K562 (cell line): ENCODE results near the gene ACBD4. TPM values are rescaled to one million over a fixed set of nuclear protein-coding genes. Genes with fewer than 3 reads are reported as not detected.

ENCODE experiments used
- ATF7 ChIP-seq: fragments of 450-650 bp; IDR thresholded peaks from 2 replicates; pipeline ENCODE4 v1.7.1; 2014; ENCODE audit warnings: mild to moderate bottlenecking, moderate library complexity
- CBX8 ChIP-seq: fragments of 200-600 bp; sonication (generic); IDR thresholded peaks from 2 replicates; pipeline ENCODE4 v1.6.1; 2012; ENCODE audit warnings: borderline replicate concordance, mixed run types, low read depth, mild to moderate bottlenecking, moderate library complexity, mixed read lengths, low read length, control low read depth, inconsistent platforms; ENCODE audit not compliant: poor library complexity, severe bottlenecking; ENCODE audit errors: extremely low read depth
- HOXB6 ChIP-seq: fragments of 250-450 bp; sonication (Bioruptor Pico); IDR thresholded peaks from 2 replicates; pipeline ENCODE4 v1.5.1; 2022; ENCODE audit warnings: mild to moderate bottlenecking, borderline replicate concordance
- MCM5 ChIP-seq: fragments of 450-650 bp; IDR thresholded peaks from 2 replicates; pipeline ENCODE4 v1.6.1; 2016; ENCODE audit warnings: low read depth
- PHF20 ChIP-seq: fragments of 450-650 bp; IDR thresholded peaks from 2 replicates; pipeline ENCODE4 v1.6.1; 2018; ENCODE audit not compliant: partially characterized antibody
- SETDB1 ChIP-seq: IDR thresholded peaks from one replicate; pipeline ENCODE4 v1.6.1; 2012; ENCODE audit warnings: low read length, control low read depth, inconsistent platforms
- SIN3B ChIP-seq: fragments of 450-650 bp; IDR thresholded peaks from 2 replicates; pipeline ENCODE4 v1.6.1; 2017; ENCODE audit warnings: low read depth, mild to moderate bottlenecking, moderate library complexity
- ZNF584 ChIP-seq: fragments of 200-800 bp; sonication (Bioruptor generic); IDR thresholded peaks from 2 replicates; pipeline ENCODE4 v1.6.1; 2016; ENCODE audit warnings: low read depth, mild to moderate bottlenecking, missing genetic modification characterization, missing compliant biosample characterization
- polyA plus RNA-seq, 8 experiments: library from polyadenylated mRNA; depleted of rRNA in 4 of 8; stranded (reverse) in 5 of 8; unstranded in 3 of 8; fragments of >200 nt; fragmentation: Nextera tagmentation in 2 of 8; fragmentation: Illumina TruSeq in 1 of 8; extraction: Ambion mirVana in 2 of 8; extraction: Trizol in 1 of 8; gene quantifications; 2 replicates each; pipeline versions ENCODE4 v1.2.1 to v1.2.3, GENCODE V29; 2011 to 2014; ENCODE audit warnings: inconsistent platforms in 1 of 8, missing spikeins in 1 of 8
- total RNA-seq, 7 experiments: library from RNA; depleted of rRNA in 6 of 7; stranded (reverse); fragments of >200 nt in 6 of 7; fragmentation: Illumina TruSeq in 2 of 7; extraction: Trizol in 2 of 7; gene quantifications; 2 replicates each; pipeline versions ENCODE4 v1.2.1 to v1.2.3, GENCODE V29; 2011 to 2021; ENCODE audit warnings: low replicate concordance in 1 of 7
- TF ChIP-seq, protein P1 (sequence below): sonication (generic); formaldehyde crosslinking; IDR thresholded peaks from 2 replicates; pipeline ENCODE4 v1.8.0; 2022; ENCODE audit warnings: missing genetic modification reagents, mild to moderate bottlenecking, moderate library complexity, borderline replicate concordance
- TF ChIP-seq, protein P2 (sequence below): fragments of 250-450 bp; sonication (Bioruptor Pico); IDR thresholded peaks from 2 replicates; pipeline ENCODE4 v1.5.0; 2021
- TF ChIP-seq, protein P3 (sequence below): fragments of 450-650 bp; formaldehyde crosslinking; IDR thresholded peaks from 2 replicates; pipeline ENCODE4 v1.4.0; 2020; ENCODE audit warnings: mild to moderate bottlenecking, moderate library complexity
- TF ChIP-seq, protein P4 (sequence below): fragments of 250-450 bp; sonication (Bioruptor Pico); IDR thresholded peaks from 2 replicates; pipeline ENCODE4 v1.8.0; 2022; ENCODE audit warnings: inconsistent platforms
- TF ChIP-seq, protein P5 (sequence below), 2 experiments: fragments of 450-650 bp in 1 of 2; sonication (generic) in 1 of 2; formaldehyde crosslinking in 1 of 2; IDR thresholded peaks; 2 replicates each; pipeline versions ENCODE4 v1.7.1 to v1.9.0; 2016 to 2022; ENCODE audit warnings: inconsistent platforms in 1 of 2, mild to moderate bottlenecking in 1 of 2, missing genetic modification reagents in 1 of 2

ACBD4 gene
- total and polyA plus RNA-seq, 9 of the 15 experiments (the other 6 are each of a cell fraction or from before 2014, with no cell fraction given), result 0.14 to 6.9 (median 4.6) TPM

DNA sequence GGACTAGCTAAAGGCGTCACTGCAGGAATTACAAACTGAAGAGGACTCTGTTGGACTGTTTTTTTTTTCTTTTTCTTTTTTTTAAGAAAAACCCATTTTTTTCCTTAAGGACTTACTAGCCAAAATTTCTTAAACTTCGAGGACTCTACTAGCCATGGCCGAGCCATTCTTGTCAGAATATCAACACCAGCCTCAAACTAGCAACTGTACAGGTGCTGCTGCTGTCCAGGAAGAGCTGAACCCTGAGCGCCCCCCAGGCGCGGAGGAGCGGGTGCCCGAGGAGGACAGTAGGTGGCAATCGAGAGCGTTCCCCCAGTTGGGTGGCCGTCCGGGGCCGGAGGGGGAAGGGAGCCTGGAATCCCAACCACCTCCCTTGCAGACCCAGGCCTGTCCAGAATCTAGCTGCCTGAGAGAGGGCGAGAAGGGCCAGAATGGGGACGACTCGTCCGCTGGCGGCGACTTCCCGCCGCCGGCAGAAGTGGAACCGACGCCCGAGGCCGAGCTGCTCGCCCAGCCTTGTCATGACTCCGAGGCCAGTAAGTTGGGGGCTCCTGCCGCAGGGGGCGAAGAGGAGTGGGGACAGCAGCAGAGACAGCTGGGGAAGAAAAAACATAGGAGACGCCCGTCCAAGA lies 13.7 kb downstream of the ACBD4 start (continued):
- TF ChIP-seq HOXB6 (no peak), MCM5 (no peak), ATF7 (no peak), PHF20 (no peak), ZNF584 (no peak), CBX8 (no peak), SETDB1 (no peak), SIN3B (no peak)
- TF ChIP-seq, protein P1, sequence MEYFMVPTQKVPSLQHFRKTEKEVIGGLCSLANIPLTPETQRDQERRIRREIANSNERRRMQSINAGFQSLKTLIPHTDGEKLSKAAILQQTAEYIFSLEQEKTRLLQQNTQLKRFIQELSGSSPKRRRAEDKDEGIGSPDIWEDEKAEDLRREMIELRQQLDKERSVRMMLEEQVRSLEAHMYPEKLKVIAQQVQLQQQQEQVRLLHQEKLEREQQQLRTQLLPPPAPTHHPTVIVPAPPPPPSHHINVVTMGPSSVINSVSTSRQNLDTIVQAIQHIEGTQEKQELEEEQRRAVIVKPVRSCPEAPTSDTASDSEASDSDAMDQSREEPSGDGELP (CRISPR knock-in tag), result peak; percentile 14; the same call in 1 of the 2 replicates
- TF ChIP-seq, protein P2, sequence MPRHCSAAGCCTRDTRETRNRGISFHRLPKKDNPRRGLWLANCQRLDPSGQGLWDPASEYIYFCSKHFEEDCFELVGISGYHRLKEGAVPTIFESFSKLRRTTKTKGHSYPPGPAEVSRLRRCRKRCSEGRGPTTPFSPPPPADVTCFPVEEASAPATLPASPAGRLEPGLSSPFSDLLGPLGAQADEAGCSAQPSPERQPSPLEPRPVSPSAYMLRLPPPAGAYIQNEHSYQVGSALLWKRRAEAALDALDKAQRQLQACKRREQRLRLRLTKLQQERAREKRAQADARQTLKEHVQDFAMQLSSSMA (CRISPR knock-in tag), result no peak
- TF ChIP-seq, protein P3, sequence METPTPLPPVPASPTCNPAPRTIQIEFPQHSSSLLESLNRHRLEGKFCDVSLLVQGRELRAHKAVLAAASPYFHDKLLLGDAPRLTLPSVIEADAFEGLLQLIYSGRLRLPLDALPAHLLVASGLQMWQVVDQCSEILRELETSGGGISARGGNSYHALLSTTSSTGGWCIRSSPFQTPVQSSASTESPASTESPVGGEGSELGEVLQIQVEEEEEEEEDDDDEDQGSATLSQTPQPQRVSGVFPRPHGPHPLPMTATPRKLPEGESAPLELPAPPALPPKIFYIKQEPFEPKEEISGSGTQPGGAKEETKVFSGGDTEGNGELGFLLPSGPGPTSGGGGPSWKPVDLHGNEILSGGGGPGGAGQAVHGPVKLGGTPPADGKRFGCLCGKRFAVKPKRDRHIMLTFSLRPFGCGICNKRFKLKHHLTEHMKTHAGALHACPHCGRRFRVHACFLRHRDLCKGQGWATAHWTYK (CRISPR knock-in tag), result no peak
- TF ChIP-seq, protein P4, sequence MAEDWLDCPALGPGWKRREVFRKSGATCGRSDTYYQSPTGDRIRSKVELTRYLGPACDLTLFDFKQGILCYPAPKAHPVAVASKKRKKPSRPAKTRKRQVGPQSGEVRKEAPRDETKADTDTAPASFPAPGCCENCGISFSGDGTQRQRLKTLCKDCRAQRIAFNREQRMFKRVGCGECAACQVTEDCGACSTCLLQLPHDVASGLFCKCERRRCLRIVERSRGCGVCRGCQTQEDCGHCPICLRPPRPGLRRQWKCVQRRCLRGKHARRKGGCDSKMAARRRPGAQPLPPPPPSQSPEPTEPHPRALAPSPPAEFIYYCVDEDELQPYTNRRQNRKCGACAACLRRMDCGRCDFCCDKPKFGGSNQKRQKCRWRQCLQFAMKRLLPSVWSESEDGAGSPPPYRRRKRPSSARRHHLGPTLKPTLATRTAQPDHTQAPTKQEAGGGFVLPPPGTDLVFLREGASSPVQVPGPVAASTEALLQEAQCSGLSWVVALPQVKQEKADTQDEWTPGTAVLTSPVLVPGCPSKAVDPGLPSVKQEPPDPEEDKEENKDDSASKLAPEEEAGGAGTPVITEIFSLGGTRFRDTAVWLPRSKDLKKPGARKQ, result no peak
- TF ChIP-seq, protein P5, sequence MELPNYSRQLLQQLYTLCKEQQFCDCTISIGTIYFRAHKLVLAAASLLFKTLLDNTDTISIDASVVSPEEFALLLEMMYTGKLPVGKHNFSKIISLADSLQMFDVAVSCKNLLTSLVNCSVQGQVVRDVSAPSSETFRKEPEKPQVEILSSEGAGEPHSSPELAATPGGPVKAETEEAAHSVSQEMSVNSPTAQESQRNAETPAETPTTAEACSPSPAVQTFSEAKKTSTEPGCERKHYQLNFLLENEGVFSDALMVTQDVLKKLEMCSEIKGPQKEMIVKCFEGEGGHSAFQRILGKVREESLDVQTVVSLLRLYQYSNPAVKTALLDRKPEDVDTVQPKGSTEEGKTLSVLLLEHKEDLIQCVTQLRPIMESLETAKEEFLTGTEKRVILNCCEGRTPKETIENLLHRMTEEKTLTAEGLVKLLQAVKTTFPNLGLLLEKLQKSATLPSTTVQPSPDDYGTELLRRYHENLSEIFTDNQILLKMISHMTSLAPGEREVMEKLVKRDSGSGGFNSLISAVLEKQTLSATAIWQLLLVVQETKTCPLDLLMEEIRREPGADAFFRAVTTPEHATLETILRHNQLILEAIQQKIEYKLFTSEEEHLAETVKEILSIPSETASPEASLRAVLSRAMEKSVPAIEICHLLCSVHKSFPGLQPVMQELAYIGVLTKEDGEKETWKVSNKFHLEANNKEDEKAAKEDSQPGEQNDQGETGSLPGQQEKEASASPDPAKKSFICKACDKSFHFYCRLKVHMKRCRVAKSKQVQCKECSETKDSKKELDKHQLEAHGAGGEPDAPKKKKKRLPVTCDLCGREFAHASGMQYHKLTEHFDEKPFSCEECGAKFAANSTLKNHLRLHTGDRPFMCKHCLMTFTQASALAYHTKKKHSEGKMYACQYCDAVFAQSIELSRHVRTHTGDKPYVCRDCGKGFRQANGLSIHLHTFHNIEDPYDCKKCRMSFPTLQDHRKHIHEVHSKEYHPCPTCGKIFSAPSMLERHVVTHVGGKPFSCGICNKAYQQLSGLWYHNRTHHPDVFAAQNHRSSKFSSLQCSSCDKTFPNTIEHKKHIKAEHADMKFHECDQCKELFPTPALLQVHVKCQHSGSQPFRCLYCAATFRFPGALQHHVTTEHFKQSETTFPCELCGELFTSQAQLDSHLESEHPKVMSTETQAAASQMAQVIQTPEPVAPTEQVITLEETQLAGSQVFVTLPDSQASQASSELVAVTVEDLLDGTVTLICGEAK (IDR thresholded peaks at IDR 0.05), result no peak
- TF ChIP-seq, protein P5 (CRISPR knock-in tag; IDR thresholded peaks at IDR 0.05), result no peak
